Measurements from ENCODE around the gene TSACC. TPM values are rescaled to one million over a fixed set of nuclear protein-coding genes. Genes with fewer than 3 reads are reported as not detected.
"Not testable (repeated sequence)": the region's sequence is repeated elsewhere in the genome, so short reads cannot be mapped to it uniquely, and the experiment has no call there.

The TSACC gene
- total and polyA plus RNA-seq, 5 donors from 2014 or later, result 0.39 TPM; not detected in 4

- not testable (repeated sequence) for H3K27ac ChIP-seq (ENCODE audit: insufficient read depth, low read length, poor library complexity, severe bottlenecking); H3K9me3 Mint-ChIP-seq; H3K27ac Mint-ChIP-seq; H3K4me1 ChIP-seq (ENCODE audit: control insufficient read depth, insufficient read depth, low read length, poor library complexity, severe bottlenecking); H3K36me3 ChIP-seq (ENCODE audit: control insufficient read depth, insufficient read depth, low read length); H3K9me3 ChIP-seq (ENCODE audit: control insufficient read depth in 2 of 2, low read length in 2 of 2); DNase-seq; H3K36me3 Mint-ChIP-seq; H3K4me1 Mint-ChIP-seq; ATAC-seq (ENCODE audit: low read depth in 2 of 2); H3K4me3 ChIP-seq (ENCODE audit: low read depth, low read length)
- peaks cover 15% of the 10 kb centered on the region for H3K27me3 ChIP-seq (ENCODE audit: control insufficient read depth, insufficient read depth, low read length)
- Mint-ChIP-seq H3K4me3 (peak overlapping the region in 1 of 4 donors; percentile 73), H3K27me3 (peaks cover 81% of the 10 kb centered on the region)
Measured at GRCh38 chr1:156369685-156370286, 31.5 kb downstream of the TSACC start.

- Histone ChIP-seq H3K4me1 (ENCODE audit: control insufficient read depth, insufficient read depth, low read length, poor library complexity, severe bottlenecking) (peaks cover 5% of the 10 kb centered on the region), H3K27me3 (ENCODE audit: control insufficient read depth, insufficient read depth, low read length) (peaks cover 15% of the 10 kb centered on the region), H3K36me3 (ENCODE audit: control insufficient read depth, insufficient read depth, low read length) (no peaks in the 10 kb centered on the region), H3K4me3 (ENCODE audit: low read depth, low read length) (no peak overlapping the region), H3K9me3 (ENCODE audit: control insufficient read depth in 2 of 2, low read length in 2 of 2) (no peaks in the 10 kb centered on the region), H3K27ac (ENCODE audit: insufficient read depth, low read length, poor library complexity, severe bottlenecking) (no peak overlapping the region)
- DNase-seq (no peak), ATAC-seq (ENCODE audit: low read depth in 2 of 2) (no peak)
- peak overlapping the region in 1 of 4 donors; percentile 38 for H3K4me3 Mint-ChIP-seq
- H3K36me3 Mint-ChIP-seq, result no peaks in the 10 kb centered on the region
- H3K27ac Mint-ChIP-seq, result no peak overlapping the region
- H3K27me3 Mint-ChIP-seq, result peaks cover 70% of the 10 kb centered on the region
- peaks cover 0 to 4% (median 0%) of the 10 kb centered on the region in 7 donors for H3K9me3 Mint-ChIP-seq
- H3K4me1 Mint-ChIP-seq, result peaks cover 0 to 7% (median 2%) of the 10 kb centered on the region in 4 donors
Measured at GRCh38 chr1:156371553-156372264, 33.4 kb downstream of the TSACC start.

- Histone ChIP-seq H3K36me3 (ENCODE audit: control insufficient read depth, insufficient read depth, low read length) (no peaks in the 10 kb centered on the region), H3K9me3 (ENCODE audit: control insufficient read depth in 2 of 2, low read length in 2 of 2) (no peaks in the 10 kb centered on the region), H3K27ac (ENCODE audit: insufficient read depth, low read length, poor library complexity, severe bottlenecking) (no peak overlapping the region), H3K27me3 (ENCODE audit: control insufficient read depth, insufficient read depth, low read length) (peaks cover 15% of the 10 kb centered on the region), H3K4me1 (ENCODE audit: control insufficient read depth, insufficient read depth, low read length, poor library complexity, severe bottlenecking) (peaks cover 5% of the 10 kb centered on the region), H3K4me3 (ENCODE audit: low read depth, low read length) (no peak overlapping the region)
- Mint-ChIP-seq H3K27ac (no peak overlapping the region), H3K36me3 (no peaks in the 10 kb centered on the region), H3K4me3 (no peak overlapping the region), H3K27me3 (peaks cover 67% of the 10 kb centered on the region), H3K4me1 (peaks cover 0 to 7% (median 2%) of the 10 kb centered on the region in 4 donors), H3K9me3 (peaks cover 0 to 4% (median 0%) of the 10 kb centered on the region in 7 donors)
- ATAC-seq (ENCODE audit: low read depth in 2 of 2) (no peak), DNase-seq (no peak)
Measured at GRCh38 chr1:156372265-156372586, 33.9 kb downstream of the TSACC start.

GRCh38 chr1:156372876-156373275 is 34.5 kb downstream of the TSACC start:
- Histone ChIP-seq H3K27me3 (ENCODE audit: control insufficient read depth, insufficient read depth, low read length) (peaks cover 15% of the 10 kb centered on the region), H3K9me3 (ENCODE audit: control insufficient read depth in 2 of 2, low read length in 2 of 2) (no peaks in the 10 kb centered on the region), H3K4me3 (ENCODE audit: low read depth, low read length) (no peak overlapping the region), H3K4me1 (ENCODE audit: control insufficient read depth, insufficient read depth, low read length, poor library complexity, severe bottlenecking) (peaks cover 5% of the 10 kb centered on the region), H3K27ac (ENCODE audit: insufficient read depth, low read length, poor library complexity, severe bottlenecking) (no peak overlapping the region), H3K36me3 (ENCODE audit: control insufficient read depth, insufficient read depth, low read length) (no peaks in the 10 kb centered on the region)
- peaks cover 61% of the 10 kb centered on the region for H3K27me3 Mint-ChIP-seq
- no peak overlapping the region for H3K27ac Mint-ChIP-seq
- DNase-seq, result no peak
- no peak overlapping the region for H3K4me3 Mint-ChIP-seq
- no peak for ATAC-seq (ENCODE audit: low read depth in 2 of 2)
- H3K4me1 Mint-ChIP-seq, result peaks cover 0 to 7% (median 2%) of the 10 kb centered on the region in 4 donors
- peaks cover 0 to 4% (median 0%) of the 10 kb centered on the region in 7 donors for H3K9me3 Mint-ChIP-seq
- H3K36me3 Mint-ChIP-seq, result no peaks in the 10 kb centered on the region

- peaks cover 5% of the 10 kb centered on the region for H3K4me1 ChIP-seq (ENCODE audit: control insufficient read depth, insufficient read depth, low read length, poor library complexity, severe bottlenecking)
- ATAC-seq (ENCODE audit: low read depth in 2 of 2) (no peak), DNase-seq (no peak)
- Mint-ChIP-seq H3K4me1 (peaks cover 0 to 7% (median 2%) of the 10 kb centered on the region in 4 donors), H3K27me3 (peaks cover 54% of the 10 kb centered on the region), H3K36me3 (no peaks in the 10 kb centered on the region), H3K9me3 (peaks cover 0 to 4% (median 0%) of the 10 kb centered on the region in 7 donors), H3K27ac (no peak overlapping the region), H3K4me3 (no peak overlapping the region)
- H3K36me3 ChIP-seq (ENCODE audit: control insufficient read depth, insufficient read depth, low read length), result no peaks in the 10 kb centered on the region
- no peaks in the 10 kb centered on the region for H3K9me3 ChIP-seq (ENCODE audit: control insufficient read depth in 2 of 2, low read length in 2 of 2)
- no peak overlapping the region for H3K27ac ChIP-seq (ENCODE audit: insufficient read depth, low read length, poor library complexity, severe bottlenecking)
- H3K27me3 ChIP-seq (ENCODE audit: control insufficient read depth, insufficient read depth, low read length), result peaks cover 15% of the 10 kb centered on the region
- H3K4me3 ChIP-seq (ENCODE audit: low read depth, low read length), result no peak overlapping the region
Measured at GRCh38 chr1:156373546-156373945, 35.2 kb downstream of the TSACC start.

GRCh38 chr1:156376146-156376545 is 37.8 kb downstream of the TSACC start:
- no peak overlapping the region for H3K27ac Mint-ChIP-seq
- H3K4me1 Mint-ChIP-seq, result no peaks in the 10 kb centered on the region
- Histone ChIP-seq H3K4me3 (ENCODE audit: low read depth, low read length) (no peak overlapping the region), H3K36me3 (ENCODE audit: control insufficient read depth, insufficient read depth, low read length) (no peaks in the 10 kb centered on the region), H3K4me1 (ENCODE audit: control insufficient read depth, insufficient read depth, low read length, poor library complexity, severe bottlenecking) (no peaks in the 10 kb centered on the region), H3K9me3 (ENCODE audit: control insufficient read depth in 2 of 2, low read length in 2 of 2) (no peaks in the 10 kb centered on the region), H3K27ac (ENCODE audit: insufficient read depth, low read length, poor library complexity, severe bottlenecking) (no peak overlapping the region), H3K27me3 (ENCODE audit: control insufficient read depth, insufficient read depth, low read length) (peaks cover 8% of the 10 kb centered on the region)
- peaks cover 44% of the 10 kb centered on the region for H3K27me3 Mint-ChIP-seq
- ATAC-seq (ENCODE audit: low read depth in 2 of 2) (no peak), DNase-seq (no peak)
- H3K4me3 Mint-ChIP-seq, result no peak overlapping the region
- H3K36me3 Mint-ChIP-seq, result no peaks in the 10 kb centered on the region
- H3K9me3 Mint-ChIP-seq, result peaks cover 0 to 1% (median 0%) of the 10 kb centered on the region in 7 donors

GRCh38 chr1:156376958-156377919 is 38.9 kb downstream of the TSACC start:
- Mint-ChIP-seq H3K4me1 (no peaks in the 10 kb centered on the region), H3K27ac (peak overlapping the region in 1 of 3 donors; percentile 63), H3K27me3 (peaks cover 33% of the 10 kb centered on the region), H3K4me3 (no peak overlapping the region), H3K36me3 (no peaks in the 10 kb centered on the region), H3K9me3 (peaks cover 0 to 1% (median 0%) of the 10 kb centered on the region in 7 donors)
- no peaks in the 10 kb centered on the region for H3K4me1 ChIP-seq (ENCODE audit: control insufficient read depth, insufficient read depth, low read length, poor library complexity, severe bottlenecking)
- H3K4me3 ChIP-seq (ENCODE audit: low read depth, low read length), result no peak overlapping the region
- peaks cover 3% of the 10 kb centered on the region for H3K27me3 ChIP-seq (ENCODE audit: control insufficient read depth, insufficient read depth, low read length)
- DNase-seq, result no peak
- no peaks in the 10 kb centered on the region for H3K36me3 ChIP-seq (ENCODE audit: control insufficient read depth, insufficient read depth, low read length)
- no peaks in the 10 kb centered on the region for H3K9me3 ChIP-seq (ENCODE audit: control insufficient read depth in 2 of 2, low read length in 2 of 2)
- ATAC-seq (ENCODE audit: low read depth in 2 of 2), result no peak
- H3K27ac ChIP-seq (ENCODE audit: insufficient read depth, low read length, poor library complexity, severe bottlenecking), result no peak overlapping the region

All from CD4-positive, CD25-positive, alpha-beta regulatory T cell (primary cell).